Measurements from ENCODE around the gene LDLRAD3.

- TF ChIP-seq CTCF (optimal IDR thresholded peaks at IDR 0.05 in 1 of 3, IDR thresholded peaks at IDR 0.05 in 1 of 3, conservative IDR thresholded peaks at IDR 0.05 in 1 of 3; ENCODE audit: extremely low read depth in 1 of 3, insufficient read depth in 2 of 3, low read length in 3 of 3) (no peak), EZH2 (IDR thresholded peaks at IDR 0.05; ENCODE audit: low read length) (no peak)
These were observed 271.8 kb downstream of the LDLRAD3 start for GRCh38 chr11:36215693-36216060.

Data from keratinocyte (primary cell).